Mucosa of descending colon (tissue), 3 donors: ENCODE data around the gene SPRED2. TPM values are rescaled to one million over a fixed set of nuclear protein-coding genes. Genes with fewer than 3 reads are reported as not detected.

Source experiments
- ATAC-seq: fragments of 200-7000 bp; cut with Tn5 transposase; one replicate; pipeline ENCODE4 v1.9.1; 2020; ENCODE audit warnings: mild to moderate bottlenecking, moderate library complexity
- DNase-seq, 3 donors: peaks; one replicate each; pipeline ENCODE4 v3.0.0-alpha.2; 2020
- H3K36me3 ChIP-seq: fragments of 200-600 bp; one replicate; pipeline ENCODE4 v1.8.0; 2021; ENCODE audit warnings: low read depth, mild to moderate bottlenecking
- H3K4me1 ChIP-seq: fragments of 200-600 bp; one replicate; pipeline ENCODE4 v1.8.0; 2021; ENCODE audit warnings: low read depth, mild to moderate bottlenecking
- H3K4me3 ChIP-seq: fragments of 200-600 bp; one replicate; pipeline ENCODE4 v1.8.0; 2021; ENCODE audit warnings: mild to moderate bottlenecking
- H3K9me3 ChIP-seq: fragments of 200-600 bp; one replicate; pipeline ENCODE4 v1.8.0; 2021; ENCODE audit warnings: mild to moderate bottlenecking
- CTCF ChIP-seq: fragments of 200-600 bp; IDR thresholded peaks from one replicate; pipeline ENCODE4 v1.8.0; 2022; ENCODE audit warnings: antibody characterized with exemption, mild to moderate bottlenecking
- intact Hi-C, 2 donors: fragments of 100-400 bp; cut with DNase I in 1 of 2; cut with micrococcal nuclease in 1 of 2; formaldehyde crosslinking; loops; one replicate each; pipeline versions ENCODE4 v1.11.0 to v1.11.1; 2022; cut with DNase I, micrococcal nuclease
- total RNA-seq, 3 donors: library from RNA; stranded (reverse); fragmentation: NEBNext Ultra II Directional in 2 of 3; extraction: Animal tissue kit (Norgen Biotek cat#: 25700) in 2 of 3; gene quantifications; one replicate each; pipeline versions ENCODE4 v1.2.1 to v1.2.4, GENCODE V29; 2021 to 2023
- donor health status: DM: no; HTN: no; CAD: no; lungs with moderate emphysema.
- donor health status: DM: no; HTN: no; CAD: no.
- donor health status: DM: no; HTN: yes; CAD: no.

Gene SPRED2
- total RNA-seq, 3 donors from 2014 or later: 38.1 to 65.0 (median 43.4) TPM

- Histone ChIP-seq H3K4me3 (no peak overlapping the region), H3K4me1 (peaks cover 18% of the 10 kb centered on the region), H3K36me3 (no peaks in the 10 kb centered on the region), H3K9me3 (no peaks in the 10 kb centered on the region)
- intact Hi-C loops: no loop called here
- peak; percentile 87 for ATAC-seq
- DNase-seq: peak in 1 of 3 donors; percentile 43
- no peak for TF ChIP-seq CTCF
Measured at GRCh38 chr2:65396348-65397026, 35.9 kb downstream of the SPRED2 start.

- no peak for TF ChIP-seq CTCF
- no peaks in the 10 kb centered on the region for H3K9me3 ChIP-seq
- H3K4me3 ChIP-seq: no peak overlapping the region
- H3K4me1 ChIP-seq: peaks cover 18% of the 10 kb centered on the region
- no peaks in the 10 kb centered on the region for H3K36me3 ChIP-seq
- ATAC-seq (peak; percentile 76), DNase-seq (no peak)
- intact Hi-C loops: no loop called here
Measured at GRCh38 chr2:65395621-65396347, 36.6 kb downstream of the SPRED2 start.

GRCh38 chr2:65393743-65394422, 38.5 kb downstream of the SPRED2 start:
- peaks cover 27% of the 10 kb centered on the region for H3K4me1 ChIP-seq
- DNase-seq: no peak

GRCh38 chr2:65393046-65393445, 39.4 kb downstream of the SPRED2 start:
- intact Hi-C loops: no loop called here
- H3K4me3 ChIP-seq: no peak overlapping the region
- TF ChIP-seq CTCF: no peak

More at GRCh38 chr2:65393743-65394422, 38.5 kb downstream of the SPRED2 start:
- H3K36me3 ChIP-seq: no peaks in the 10 kb centered on the region
- no peaks in the 10 kb centered on the region for H3K9me3 ChIP-seq
- TF ChIP-seq CTCF: no peak
- intact Hi-C loops: no loop called here
- ATAC-seq: no peak
- no peak overlapping the region for H3K4me3 ChIP-seq

GRCh38 chr2:65392609-65393008, 39.8 kb downstream of the SPRED2 start:
- Histone ChIP-seq H3K4me3 (no peak overlapping the region), H3K9me3 (no peaks in the 10 kb centered on the region), H3K36me3 (no peaks in the 10 kb centered on the region), H3K4me1 (peaks cover 25% of the 10 kb centered on the region)
- ATAC-seq (no peak), DNase-seq (no peak)
- no peak for TF ChIP-seq CTCF
- intact Hi-C loops: no loop called here

More at GRCh38 chr2:65393046-65393445, 39.4 kb downstream of the SPRED2 start:
- Histone ChIP-seq H3K4me1 (peaks cover 27% of the 10 kb centered on the region), H3K36me3 (no peaks in the 10 kb centered on the region), H3K9me3 (no peaks in the 10 kb centered on the region)
- ATAC-seq (no peak), DNase-seq (no peak)
